ENCODE measurements around the gene MRPS24. TPM values are rescaled to one million over a fixed set of nuclear protein-coding genes. Genes with fewer than 3 reads are reported as not detected.

Gene MRPS24
- total RNA-seq, 1 experiment from 2014 or later: 116 TPM

GRCh38 chr7:43879477-43879876 is 10.2 kb upstream of the MRPS24 start:
- Histone ChIP-seq H2BK15ac (ENCODE audit: low read depth, low read length) (no peak overlapping the region), H3K27me3 (ENCODE audit: insufficient read depth, low read length) (no peaks in the 10 kb centered on the region), H2BK20ac (ENCODE audit: low read depth, low read length, poor library complexity, severe bottlenecking) (no peak overlapping the region), H3K23me2 (ENCODE audit: insufficient read length, low read depth, low read length, poor library complexity, severe bottlenecking) (no peaks in the 10 kb centered on the region), H2BK12ac (ENCODE audit: insufficient read length, low read depth, low read length) (no peak overlapping the region), H3K4me1 (ENCODE audit: insufficient read depth, low read length) (peaks cover 4% of the 10 kb centered on the region; the same call in 1 of the 2 replicates), H2AK5ac (ENCODE audit: insufficient read length, low read length) (no peak overlapping the region), H3K4ac (ENCODE audit: low read depth, low read length) (no peak overlapping the region), H4K8ac (replicated peaks; ENCODE audit: insufficient read length, low read depth, low read length) (no peak overlapping the region), H3K4me2 (ENCODE audit: insufficient read depth, insufficient read length, low read length) (no peak overlapping the region), H2BK120ac (ENCODE audit: low read depth, low read length, poor library complexity, severe bottlenecking) (no peak overlapping the region), H3K9me3 (ENCODE audit: control insufficient read depth, low read depth, low read length) (no peaks in the 10 kb centered on the region), H4K5ac (ENCODE audit: insufficient read length, low read depth, low read length) (no peak overlapping the region), H3T11ph (ENCODE audit: low read length) (no peak overlapping the region), H4K91ac (ENCODE audit: insufficient read length, low read depth, low read length) (no peak overlapping the region), H2AFZ (ENCODE audit: low read length) (no peak overlapping the region), H4K20me1 (ENCODE audit: control insufficient read depth, insufficient read depth, insufficient read length) (no peaks in the 10 kb centered on the region), H3K18ac (ENCODE audit: insufficient read length, low read depth, low read length) (no peak overlapping the region), H3K56ac (ENCODE audit: insufficient read length, low read depth, low read length) (no peak overlapping the region), H3K79me1 (ENCODE audit: insufficient read depth, low read depth, low read length, poor library complexity, severe bottlenecking) (no peaks in the 10 kb centered on the region), H3K27ac (ENCODE audit: insufficient read length, low read depth, low read length) (no peak overlapping the region), H3K9ac (ENCODE audit: extremely low read depth, insufficient read length, low read length) (no peak overlapping the region), H3K79me2 (ENCODE audit: insufficient read depth, low read length) (no peaks in the 10 kb centered on the region), H2BK5ac (ENCODE audit: insufficient read length, low read length) (no peak overlapping the region), H3K23ac (ENCODE audit: insufficient read length, low read depth, low read length) (no peak overlapping the region), H3K14ac (ENCODE audit: insufficient read depth, low read length) (no peak overlapping the region)
- Mint-ChIP-seq H3K27ac (no peak overlapping the region; a peak in 1 of 7 replicates), H3K9me3 (no peaks in the 10 kb centered on the region), H3K4me1 (peaks cover 10 to 20% of the 10 kb centered on the region in 2 experiments), H3K27me3 (ENCODE audit: low read depth) (no peaks in the 10 kb centered on the region), H3K36me3 (ENCODE audit: insufficient read depth in 1 of 3, low read depth in 3 of 3) (peaks cover 10 to 72% (median 56%) of the 10 kb centered on the region in 3 experiments), H3K4me3 (no peak overlapping the region)
- TF ChIP-seq, protein P1, sequence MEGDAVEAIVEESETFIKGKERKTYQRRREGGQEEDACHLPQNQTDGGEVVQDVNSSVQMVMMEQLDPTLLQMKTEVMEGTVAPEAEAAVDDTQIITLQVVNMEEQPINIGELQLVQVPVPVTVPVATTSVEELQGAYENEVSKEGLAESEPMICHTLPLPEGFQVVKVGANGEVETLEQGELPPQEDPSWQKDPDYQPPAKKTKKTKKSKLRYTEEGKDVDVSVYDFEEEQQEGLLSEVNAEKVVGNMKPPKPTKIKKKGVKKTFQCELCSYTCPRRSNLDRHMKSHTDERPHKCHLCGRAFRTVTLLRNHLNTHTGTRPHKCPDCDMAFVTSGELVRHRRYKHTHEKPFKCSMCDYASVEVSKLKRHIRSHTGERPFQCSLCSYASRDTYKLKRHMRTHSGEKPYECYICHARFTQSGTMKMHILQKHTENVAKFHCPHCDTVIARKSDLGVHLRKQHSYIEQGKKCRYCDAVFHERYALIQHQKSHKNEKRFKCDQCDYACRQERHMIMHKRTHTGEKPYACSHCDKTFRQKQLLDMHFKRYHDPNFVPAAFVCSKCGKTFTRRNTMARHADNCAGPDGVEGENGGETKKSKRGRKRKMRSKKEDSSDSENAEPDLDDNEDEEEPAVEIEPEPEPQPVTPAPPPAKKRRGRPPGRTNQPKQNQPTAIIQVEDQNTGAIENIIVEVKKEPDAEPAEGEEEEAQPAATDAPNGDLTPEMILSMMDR (conservative IDR thresholded peaks at IDR 0.05): no peak
- no peak for DNase-seq
- no CpG with 5 or more reads among the region's 2 CpGs for WGBS (ENCODE audit: extremely low coverage, insufficient read length, low lambda C conversion rate)
